Measurements from ENCODE around the gene WDR27. TPM values are rescaled to one million over a fixed set of nuclear protein-coding genes. Genes with fewer than 3 reads are reported as not detected.

The WDR27 gene
- total RNA-seq, 4 donors from 2014 or later = 2.8 to 31.6 (median 4.0) TPM

DNA sequence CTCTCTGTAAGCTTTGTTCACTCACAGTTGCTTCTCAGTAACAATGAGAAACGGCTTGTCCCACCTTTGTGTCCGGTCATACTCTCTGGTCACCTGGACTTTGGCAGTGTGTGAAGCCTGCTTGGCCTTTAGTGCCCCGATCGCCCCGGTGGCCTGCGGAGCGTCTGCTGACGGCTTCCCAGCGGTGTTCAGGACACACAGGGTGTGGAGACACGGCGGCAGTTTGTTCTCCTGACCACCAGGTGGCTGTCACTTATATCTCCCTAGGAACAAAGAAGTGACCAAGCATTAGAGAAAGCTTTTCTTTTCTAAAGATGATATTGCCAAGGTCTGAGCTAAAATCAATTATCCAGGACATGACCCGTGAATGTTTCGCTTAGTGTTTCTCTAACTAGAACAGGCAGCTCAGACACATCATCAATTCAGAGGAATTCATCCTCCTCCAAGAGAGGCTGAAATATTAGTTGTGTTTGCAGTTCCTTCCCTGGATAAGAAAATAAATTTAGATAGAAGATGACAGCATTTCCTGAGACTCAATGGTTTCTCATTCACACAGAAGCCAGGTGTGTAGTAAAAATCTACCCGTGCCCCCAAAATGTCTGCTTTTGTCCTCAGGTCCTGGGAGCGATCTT, 280.8 kb downstream of the WDR27 start:
- ATAC-seq (peak in 1 of 2 donors; percentile 42), DNase-seq (no peak)
- H3K4me3 ChIP-seq = no peak overlapping the region
- H3K4me1 ChIP-seq = no peaks in the 10 kb centered on the region
- H3K27me3 ChIP-seq = no peaks in the 10 kb centered on the region
- H3K9me3 ChIP-seq = no peaks in the 10 kb centered on the region
- in situ Hi-C loops (cut with MboI; ENCODE audit: low sequenced_read_pairs in 4 of 4) (no loop called here), intact Hi-C loops (cut with DNase I; ENCODE audit: low total_unique reads) (no loop called here)
- TF ChIP-seq POLR2A (IDR thresholded peaks at IDR 0.05) (no peak), CTCF (IDR thresholded peaks at IDR 0.05 in 4 of 5, conservative IDR thresholded peaks at IDR 0.05 in 1 of 5) (peak in 3 of 5 experiments; percentile 6 to 34 (median 23))
- no peak overlapping the region for H3K27ac ChIP-seq
- no peaks in the 10 kb centered on the region for H3K36me3 ChIP-seq

DNA sequence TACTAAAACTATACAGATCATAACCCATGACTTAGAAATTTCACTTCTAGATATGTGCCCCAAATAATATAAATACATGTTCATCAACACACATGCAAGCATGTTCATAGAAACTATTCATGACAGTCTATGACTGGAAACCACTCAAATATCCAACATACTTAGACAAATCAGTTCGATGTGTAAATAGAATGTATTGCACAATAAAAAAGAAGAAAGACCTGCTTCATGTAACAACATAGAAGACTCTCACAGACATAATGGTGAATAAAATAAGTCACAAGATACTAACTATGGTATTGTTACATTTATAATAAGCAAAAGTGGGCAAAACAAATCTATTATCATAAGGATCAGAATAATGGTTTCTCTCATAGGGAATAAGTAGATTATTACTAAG, 284.7 kb downstream of the WDR27 start:
- intact Hi-C loops (cut with DNase I; ENCODE audit: low total_unique reads) (no loop called here), in situ Hi-C loops (cut with MboI; ENCODE audit: low sequenced_read_pairs in 4 of 4) (no loop called here)

GRCh38 chr6:169416249-169416648, 285.6 kb downstream of the WDR27 start:
- no peak for TF ChIP-seq POLR2A (IDR thresholded peaks at IDR 0.05)
- in situ Hi-C loops (cut with MboI; ENCODE audit: low sequenced_read_pairs in 4 of 4) = no loop called here
- intact Hi-C loops (cut with DNase I; ENCODE audit: low total_unique reads) = no loop called here
- no peaks in the 10 kb centered on the region for H3K4me1 ChIP-seq
- DNase-seq (no peak), ATAC-seq (peak; percentile 47 to 71)
- H3K27ac ChIP-seq = peak overlapping the region in 2 of 4 donors; percentile 35 to 42
- H3K36me3 ChIP-seq = no peaks in the 10 kb centered on the region
- no peaks in the 10 kb centered on the region for H3K27me3 ChIP-seq
- no peak overlapping the region for H3K4me3 ChIP-seq
- peaks cover 0 to 6% (median 0%) of the 10 kb centered on the region in 3 donors for H3K9me3 ChIP-seq

More for the DNA sequence above, 284.7 kb downstream of the WDR27 start:
- H3K4me3 ChIP-seq = no peak overlapping the region
- H3K9me3 ChIP-seq = peaks cover 0 to 6% (median 0%) of the 10 kb centered on the region in 3 donors
- TF ChIP-seq CTCF (IDR thresholded peaks at IDR 0.05 in 4 of 5, conservative IDR thresholded peaks at IDR 0.05 in 1 of 5) = no peak
- peak overlapping the region in 1 of 4 donors; percentile 42 for H3K27ac ChIP-seq
- DNase-seq (no peak), ATAC-seq (no peak)
- no peaks in the 10 kb centered on the region for H3K36me3 ChIP-seq
- H3K27me3 ChIP-seq = no peaks in the 10 kb centered on the region
- H3K4me1 ChIP-seq = no peaks in the 10 kb centered on the region

DNA sequence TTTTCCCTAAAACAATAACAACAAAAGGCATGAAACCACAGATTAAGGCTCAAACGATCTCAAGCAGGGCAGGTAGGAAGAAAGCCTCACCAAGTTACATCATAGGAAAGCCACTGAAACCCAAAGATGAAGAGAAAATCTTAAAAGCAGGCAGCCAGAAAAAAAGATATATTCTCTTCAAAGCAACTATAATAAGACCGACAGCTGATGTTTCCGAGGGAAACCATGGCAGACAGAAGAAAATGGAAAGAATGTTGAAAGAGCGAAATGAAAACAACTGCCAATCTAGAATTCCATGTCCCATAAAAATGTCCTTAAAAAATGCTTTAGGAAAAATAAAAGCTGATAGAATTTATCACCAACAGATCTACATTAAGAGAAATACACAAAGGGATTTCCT, 286.6 kb downstream of the WDR27 start:
- H3K36me3 ChIP-seq = no peaks in the 10 kb centered on the region
- no peak for DNase-seq
- ATAC-seq = no peak
- no peak overlapping the region for H3K27ac ChIP-seq
- H3K4me3 ChIP-seq = peak overlapping the region in 1 of 4 donors; percentile 4
- peaks cover 0 to 6% (median 0%) of the 10 kb centered on the region in 3 donors for H3K9me3 ChIP-seq
- TF ChIP-seq POLR2A (IDR thresholded peaks at IDR 0.05) (no peak), CTCF (IDR thresholded peaks at IDR 0.05 in 4 of 5, conservative IDR thresholded peaks at IDR 0.05 in 1 of 5) (no peak)
- no peaks in the 10 kb centered on the region for H3K4me1 ChIP-seq
- in situ Hi-C loops (cut with MboI; ENCODE audit: low sequenced_read_pairs in 4 of 4) = no loop called here
- no peaks in the 10 kb centered on the region for H3K27me3 ChIP-seq
- intact Hi-C loops (cut with DNase I; ENCODE audit: low total_unique reads) = no loop called here

GRCh38 chr6:169411722-169412121, 290.1 kb downstream of the WDR27 start:
- Histone ChIP-seq H3K4me3 (no peak overlapping the region), H3K9me3 (peaks cover 0 to 6% (median 0%) of the 10 kb centered on the region in 3 donors), H3K4me1 (no peaks in the 10 kb centered on the region), H3K36me3 (no peaks in the 10 kb centered on the region), H3K27ac (no peak overlapping the region), H3K27me3 (no peaks in the 10 kb centered on the region)
- no peak for TF ChIP-seq POLR2A (IDR thresholded peaks at IDR 0.05)
- no peak for TF ChIP-seq CTCF (IDR thresholded peaks at IDR 0.05 in 4 of 5, conservative IDR thresholded peaks at IDR 0.05 in 1 of 5)
- in situ Hi-C loops (cut with MboI; ENCODE audit: low sequenced_read_pairs in 4 of 4) = no loop called here
- intact Hi-C loops (cut with DNase I; ENCODE audit: low total_unique reads) = no loop called here
- no peak for ATAC-seq
- DNase-seq = no peak

All from gastrocnemius medialis (tissue), 4 donors.